Hypothalamus (tissue), 51 donors: ENCODE measurements around the gene AFAP1L1.
A peak's percentile ranks its signal among the peaks of the same experiment; 100 is the strongest.
"Not testable (repeated sequence)": the region's sequence is repeated elsewhere in the genome, so short reads cannot be mapped to it uniquely, and the experiment has no call there.

Experiments used
- DNase-seq, 51 donors: peaks; one replicate each; lab custom pipeline; 2025; lab: John Stamatoyannopoulos, UW

Gene AFAP1L1

GRCh38 chr5:149260761-149261160 lies 10.9 kb upstream of the AFAP1L1 start:
- DNase-seq: no peak

- no peak for DNase-seq
Observed at GRCh38 chr5:149261246-149261645, 10.4 kb upstream of the AFAP1L1 start.

GRCh38 chr5:149262315-149262714 lies 9.3 kb upstream of the AFAP1L1 start:
- DNase-seq: no peak

GRCh38 chr5:149264439-149265067 lies 7.1 kb upstream of the AFAP1L1 start:
- DNase-seq: peak in 4 of 51 donors; percentile 3 to 42 (median 8)

GRCh38 chr5:149265068-149265465 lies 6.6 kb upstream of the AFAP1L1 start:
- DNase-seq: no peak

- peak in 7 of 51 donors; percentile 8 to 16 (median 12) for DNase-seq
Observed at GRCh38 chr5:149265597-149265996, 6.1 kb upstream of the AFAP1L1 start.

DNA sequence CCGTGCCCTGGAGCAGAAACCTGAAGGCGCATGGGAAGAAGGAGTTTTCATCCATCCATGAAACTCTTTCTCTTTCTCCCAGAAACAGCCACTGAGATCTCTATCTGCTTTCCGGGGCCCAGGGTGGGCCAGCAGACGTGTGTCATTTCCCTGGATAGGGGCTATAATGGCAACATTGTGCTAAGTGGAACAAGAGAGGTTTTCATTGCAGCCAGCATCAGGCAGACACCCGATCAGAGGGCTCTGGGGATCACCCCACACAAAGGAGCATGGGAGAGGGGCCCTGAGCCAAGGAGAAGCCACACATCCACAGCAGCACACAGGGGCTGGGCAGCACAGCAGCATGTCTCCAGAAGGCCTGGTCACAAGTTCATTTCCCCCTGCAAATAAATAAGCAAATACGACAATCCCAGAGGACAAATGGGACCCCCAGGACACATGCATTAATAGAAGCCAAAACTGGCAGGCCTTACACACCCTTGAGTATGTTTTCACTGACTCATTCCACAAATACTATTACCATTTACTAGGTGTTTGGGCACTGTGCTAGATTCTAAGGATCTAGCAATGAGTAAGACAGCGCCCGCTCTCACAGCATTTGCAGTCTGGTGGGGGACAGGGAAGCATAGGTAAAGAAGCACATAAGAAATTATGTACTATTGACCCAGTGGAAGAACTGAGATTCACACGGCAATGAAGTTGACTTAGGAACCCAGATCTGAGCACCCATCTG lies 4.3 kb upstream of the AFAP1L1 start:
- peak in 44 of 51 donors; percentile 5 to 89 (median 54) for DNase-seq

DNA sequence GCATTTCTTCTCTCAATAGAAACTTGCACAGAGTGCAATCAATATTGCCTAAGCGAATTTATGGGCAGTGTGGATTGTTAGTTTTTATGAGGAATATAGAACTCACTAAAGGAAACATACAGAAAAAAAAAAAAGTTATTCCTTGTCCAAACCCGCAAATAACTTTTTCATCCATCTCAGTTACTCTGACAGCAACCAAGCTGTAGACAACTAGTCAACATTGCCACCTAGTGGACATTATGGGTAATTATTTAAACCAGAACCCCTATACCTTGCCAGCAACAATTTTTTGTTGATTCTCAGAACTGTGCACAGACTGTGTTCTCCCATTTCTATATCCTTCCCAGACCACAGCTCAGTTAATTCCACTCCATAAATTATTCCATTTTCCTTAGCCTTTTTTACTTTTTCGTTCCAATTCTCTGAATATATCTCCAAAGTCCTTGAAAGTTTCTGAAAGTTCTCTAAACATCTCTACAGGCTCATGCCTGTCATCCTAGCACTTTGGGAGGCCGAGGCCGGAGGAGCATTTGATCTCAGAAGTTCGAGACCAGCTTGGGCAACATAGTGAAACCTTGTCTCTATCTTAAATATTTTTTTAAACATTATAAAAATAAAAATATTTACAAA lies 2.6 kb upstream of the AFAP1L1 start:
- DNase-seq: peak in 2 of 51 donors; percentile 3

DNA sequence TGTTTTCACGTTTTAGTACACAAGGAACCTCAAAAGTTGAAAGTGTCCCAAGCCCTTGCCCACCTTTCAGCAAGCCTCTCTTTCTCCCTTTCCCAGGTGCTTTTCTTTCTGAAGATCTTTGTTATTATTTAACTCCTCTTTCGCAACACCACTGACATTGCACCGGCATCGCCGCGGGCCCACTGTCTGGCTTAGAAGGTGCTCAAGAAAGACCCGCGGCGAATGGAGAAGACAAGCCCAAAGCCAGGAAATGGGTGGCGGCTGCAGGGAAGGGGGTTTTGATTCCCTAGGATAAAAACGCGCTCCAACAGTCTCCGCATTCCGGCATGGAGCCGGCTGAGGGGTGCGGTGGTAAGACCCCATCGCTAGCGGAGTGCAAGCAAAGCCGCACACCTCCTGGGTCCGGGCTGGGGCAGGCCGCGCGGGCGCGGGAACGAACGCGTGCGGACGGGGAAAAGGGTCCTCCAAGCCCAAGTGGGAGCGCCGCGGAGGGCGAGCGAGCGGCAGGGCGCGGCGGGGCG lies 404 bp upstream of the AFAP1L1 start:
- DNase-seq: peak in 1 of 51 donors; percentile 36

DNA sequence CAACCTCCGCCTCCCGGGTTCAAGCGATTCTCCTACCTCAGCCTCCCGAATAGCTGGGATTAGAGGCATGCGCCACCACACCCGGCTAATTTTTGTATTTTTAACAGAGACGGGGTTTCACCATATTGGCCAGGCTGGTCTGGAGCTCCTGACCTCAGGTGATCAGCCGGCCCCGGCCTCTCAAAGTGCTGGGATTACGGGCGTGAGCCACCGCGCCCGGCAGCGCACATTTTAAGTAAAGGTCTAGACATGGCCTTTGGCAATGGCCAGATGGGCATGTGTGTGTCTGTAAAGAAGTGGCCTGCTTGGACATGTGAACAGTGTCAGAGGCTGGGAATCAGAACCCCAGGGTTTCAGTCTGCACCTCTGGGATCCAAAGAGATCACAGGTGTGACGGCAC lies 1.1 kb downstream of the AFAP1L1 start:
- not testable (repeated sequence) for DNase-seq

- DNase-seq: no peak
Observed at GRCh38 chr5:149273237-149273636, 1.6 kb downstream of the AFAP1L1 start.

GRCh38 chr5:149273950-149274349 lies 2.3 kb downstream of the AFAP1L1 start:
- no peak for DNase-seq

DNA sequence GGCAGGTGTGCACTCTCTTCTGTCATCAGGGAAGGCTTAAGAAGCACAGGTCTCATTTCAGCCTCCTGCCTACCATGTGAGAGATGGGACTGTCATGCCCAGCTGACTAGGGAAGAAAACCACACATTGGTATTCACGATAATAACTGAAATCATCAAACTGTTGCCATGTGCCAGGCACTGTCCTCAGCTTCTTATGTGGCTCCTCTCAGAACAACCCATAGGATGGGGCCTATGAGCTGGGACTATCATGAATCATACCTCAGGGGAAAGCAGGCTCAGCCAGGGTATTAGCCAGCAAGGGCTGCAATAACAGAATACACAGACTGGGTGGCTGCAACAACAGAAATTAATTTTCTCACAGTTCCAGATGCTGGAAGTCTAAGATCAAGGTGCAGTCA lies 3.3 kb downstream of the AFAP1L1 start:
- no peak for DNase-seq

- DNase-seq: no peak
Observed at GRCh38 chr5:149277801-149278200, 6.1 kb downstream of the AFAP1L1 start.

- DNase-seq: no peak
Observed at GRCh38 chr5:149278451-149279210, 7.0 kb downstream of the AFAP1L1 start.

DNA sequence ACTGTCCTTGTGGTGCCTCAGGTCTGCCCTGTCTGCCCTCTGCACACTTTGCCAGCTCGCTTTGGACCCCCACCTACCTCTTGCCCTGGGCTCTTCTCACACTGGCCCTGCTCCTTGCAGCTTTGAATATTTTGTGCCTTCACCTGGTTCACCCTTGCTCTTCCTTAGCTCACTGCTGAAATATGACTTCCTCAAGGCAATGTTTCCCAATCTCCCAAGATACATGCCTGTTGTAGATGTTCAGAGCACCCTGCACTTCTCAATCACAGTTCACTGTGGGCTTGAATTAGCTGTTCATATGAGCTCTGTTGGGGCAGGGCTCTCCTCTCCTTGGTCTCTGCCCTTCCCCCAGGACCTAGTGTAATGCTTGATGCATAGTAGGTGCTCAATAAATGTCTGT lies 8.0 kb downstream of the AFAP1L1 start:
- no peak for DNase-seq

DNA sequence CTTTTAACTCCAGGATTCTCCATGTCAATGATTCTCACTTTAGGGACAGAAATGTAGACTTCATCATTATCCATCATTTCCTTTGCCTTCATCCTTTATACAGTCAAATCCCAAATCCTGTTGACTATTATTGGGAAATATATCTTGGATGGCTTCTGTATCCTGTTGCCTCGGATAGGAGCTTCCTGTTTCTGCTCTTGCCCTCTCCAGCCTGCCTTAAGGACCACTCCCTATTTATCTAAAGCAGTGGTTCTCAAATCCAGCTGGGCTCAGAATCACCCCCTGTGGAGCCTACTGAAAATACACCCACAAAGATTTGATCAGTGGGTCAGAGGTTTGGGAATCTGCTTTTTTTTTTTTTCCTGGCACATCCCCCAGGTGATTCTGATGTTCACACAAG lies 8.5 kb downstream of the AFAP1L1 start:
- DNase-seq: no peak

DNA sequence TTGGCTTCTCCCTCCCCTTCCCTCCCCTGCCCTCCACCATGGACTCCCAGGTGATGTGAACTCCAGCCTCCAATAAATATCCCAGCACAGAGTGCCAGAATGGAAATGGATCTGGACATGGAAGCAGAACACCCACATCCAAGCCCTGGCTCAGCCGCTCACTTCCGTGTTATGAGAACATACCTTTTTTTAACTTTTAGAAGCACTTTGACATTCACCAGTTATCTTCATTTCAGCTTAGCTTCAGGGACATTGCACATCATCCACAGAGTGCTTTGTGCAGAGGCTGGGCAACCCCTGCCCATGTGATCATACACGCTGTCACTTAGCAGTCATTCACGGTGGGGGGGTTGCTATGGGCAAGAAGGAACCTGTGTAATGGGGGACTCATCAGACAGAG lies 9.1 kb downstream of the AFAP1L1 start:
- DNase-seq: no peak

GRCh38 chr5:149282027-149282965 lies 10.6 kb downstream of the AFAP1L1 start:
- no peak for DNase-seq

GRCh38 chr5:149282966-149283332 lies 11.3 kb downstream of the AFAP1L1 start:
- DNase-seq: no peak
